HG02678 (cell line): ENCODE data around the gene SWT1.
"Not testable (repeated sequence)": the region's sequence is repeated elsewhere in the genome, so short reads cannot be mapped to it uniquely, and the experiment has no call there.

Experiments
- ATAC-seq: cut with Tn5 transposase; IDR thresholded peaks from one replicate; pipeline ENCODE4 v1.9.1; 2021; ENCODE audit warnings: mild to moderate bottlenecking, moderate library complexity; ENCODE audit not compliant: unreplicated experiment

SWT1 gene

DNA sequence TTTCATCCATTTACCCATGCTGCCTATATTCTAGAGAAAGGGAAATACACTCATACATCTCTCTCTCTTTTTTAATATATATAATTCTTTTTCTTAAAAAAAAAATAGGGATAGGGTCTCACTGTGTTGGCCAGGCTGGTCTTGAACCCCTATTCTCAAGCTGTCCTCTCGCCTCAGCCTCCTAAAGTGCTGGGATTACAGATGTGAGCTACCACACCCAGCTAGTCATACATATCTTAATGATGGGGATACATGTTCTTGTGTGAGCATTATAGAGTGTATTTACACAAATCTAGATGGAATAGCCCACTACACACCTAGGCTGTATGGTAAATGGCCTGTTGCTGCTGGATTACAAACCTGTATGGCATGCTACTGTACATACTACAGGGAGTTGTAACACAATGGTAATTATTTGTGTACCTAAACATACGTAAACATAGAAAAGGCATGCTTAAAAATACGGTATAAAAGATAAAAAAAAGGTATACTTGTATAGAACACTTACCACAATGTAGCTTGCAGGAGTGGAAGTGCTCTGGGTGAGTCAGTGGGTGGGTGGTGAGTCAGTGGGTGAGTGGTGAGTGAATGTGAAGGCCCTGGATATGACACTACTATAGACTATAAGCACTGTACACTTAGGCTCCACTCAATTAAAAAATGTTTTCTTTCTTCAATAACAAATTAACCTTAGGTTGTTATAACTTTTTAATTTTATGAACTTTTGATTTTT is 87.2 kb downstream of the SWT1 start:
- ATAC-seq = no peak

DNA sequence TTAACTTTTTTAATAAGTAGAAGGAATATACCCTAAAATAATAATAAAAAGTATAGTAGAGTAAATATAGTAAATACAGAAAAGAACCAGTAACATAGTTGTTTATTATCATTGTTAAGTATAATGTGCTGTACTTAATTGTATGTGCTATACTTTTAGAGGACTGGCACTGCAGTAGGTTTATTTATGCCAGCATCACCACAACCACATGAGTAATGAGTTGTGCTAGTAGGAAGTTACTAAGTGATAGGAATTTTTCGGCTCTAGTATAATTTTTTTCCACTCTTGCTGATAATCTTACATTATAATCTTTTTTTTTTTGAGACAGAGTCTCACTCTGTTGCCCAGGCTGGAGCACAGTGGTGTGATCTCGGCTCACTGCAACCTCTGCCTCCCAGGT is 88.5 kb downstream of the SWT1 start:
- no peak for ATAC-seq

GRCh38 chr1:185249563-185249962 is 92.6 kb downstream of the SWT1 start:
- no peak for ATAC-seq

DNA sequence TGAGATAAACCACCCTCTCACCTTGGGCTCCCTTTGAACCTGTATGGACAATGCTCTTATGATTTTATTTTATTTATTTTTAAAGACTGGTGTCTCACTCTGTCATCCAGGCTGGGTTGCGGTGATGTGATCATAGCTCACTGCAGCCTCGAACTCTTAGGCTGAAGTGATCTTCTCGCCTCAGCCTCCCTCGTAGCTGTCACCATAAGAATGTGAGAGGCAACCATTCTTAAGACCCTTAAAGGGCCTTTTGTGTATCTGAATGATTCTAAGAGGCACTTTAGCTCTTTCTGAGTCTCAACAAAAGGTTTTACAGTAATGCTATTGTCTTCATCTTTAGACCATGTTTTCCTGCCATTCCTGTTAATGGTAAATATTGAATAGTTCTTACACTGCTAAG is 93.1 kb downstream of the SWT1 start:
- no peak for ATAC-seq

- ATAC-seq = not testable (repeated sequence)
Observed at GRCh38 chr1:185251928-185252327, 95.0 kb downstream of the SWT1 start.

- not testable (repeated sequence) for ATAC-seq
Observed at GRCh38 chr1:185252404-185252803, 95.4 kb downstream of the SWT1 start.

GRCh38 chr1:185255595-185255994 is 98.6 kb downstream of the SWT1 start:
- ATAC-seq = not testable (repeated sequence)

GRCh38 chr1:185257116-185257949 is 100.4 kb downstream of the SWT1 start:
- not testable (repeated sequence) for ATAC-seq

DNA sequence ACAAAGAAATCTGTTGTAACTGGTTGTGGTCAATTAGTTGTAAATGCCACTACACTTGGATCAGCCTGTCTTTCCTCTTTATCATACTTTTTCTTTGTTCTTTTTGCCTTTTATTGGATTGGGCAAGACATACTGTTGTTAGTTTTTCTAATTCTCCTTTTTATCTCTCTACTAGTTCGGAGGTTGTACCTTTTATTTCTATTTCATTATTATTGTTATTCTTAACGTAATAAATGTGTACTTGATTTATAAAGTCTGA is 100.9 kb downstream of the SWT1 start:
- ATAC-seq = no peak

GRCh38 chr1:185258676-185259075 is 101.7 kb downstream of the SWT1 start:
- ATAC-seq = no peak

- no peak for ATAC-seq
Observed at GRCh38 chr1:185260611-185261010, 103.6 kb downstream of the SWT1 start.

DNA sequence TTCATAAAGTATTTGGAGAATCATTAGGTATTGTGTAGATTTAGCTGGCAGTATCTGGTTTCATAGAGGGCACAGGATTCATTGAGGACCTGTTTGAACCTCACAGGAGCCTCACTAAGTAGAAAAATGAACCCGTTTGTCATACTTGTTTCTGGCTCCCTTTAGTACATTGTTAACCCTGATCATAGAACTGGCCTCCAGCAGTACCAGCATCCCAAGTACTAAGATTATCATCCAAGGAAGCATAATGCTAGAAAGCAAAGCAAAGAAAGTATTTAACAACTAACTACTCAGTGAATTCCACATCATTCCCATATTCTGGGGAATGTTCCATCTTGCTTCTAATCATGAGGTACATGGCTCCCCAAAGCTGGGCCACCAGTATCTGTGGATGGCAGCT is 105.2 kb downstream of the SWT1 start:
- no peak for ATAC-seq

DNA sequence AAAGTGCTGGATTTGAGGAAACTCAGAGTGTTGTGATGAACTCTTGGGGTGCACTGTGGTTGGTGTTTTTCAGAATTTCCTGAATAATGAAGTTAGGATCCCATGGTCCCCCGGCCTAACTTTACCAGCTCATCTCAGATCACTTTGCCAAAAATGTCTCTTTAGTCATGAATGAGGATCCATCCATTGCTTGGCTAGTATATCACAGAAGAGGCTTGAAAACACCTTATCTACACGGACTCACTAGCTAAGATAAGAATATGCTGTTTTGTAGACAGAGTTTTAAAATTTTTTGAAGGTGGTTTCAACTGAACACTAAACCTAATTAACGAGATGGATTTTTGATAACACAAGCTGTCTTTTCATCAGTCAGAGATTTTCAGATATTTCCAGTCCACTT is 106.3 kb downstream of the SWT1 start:
- no peak for ATAC-seq

- ATAC-seq = no peak
Observed at GRCh38 chr1:185263780-185264179, 106.8 kb downstream of the SWT1 start.

DNA sequence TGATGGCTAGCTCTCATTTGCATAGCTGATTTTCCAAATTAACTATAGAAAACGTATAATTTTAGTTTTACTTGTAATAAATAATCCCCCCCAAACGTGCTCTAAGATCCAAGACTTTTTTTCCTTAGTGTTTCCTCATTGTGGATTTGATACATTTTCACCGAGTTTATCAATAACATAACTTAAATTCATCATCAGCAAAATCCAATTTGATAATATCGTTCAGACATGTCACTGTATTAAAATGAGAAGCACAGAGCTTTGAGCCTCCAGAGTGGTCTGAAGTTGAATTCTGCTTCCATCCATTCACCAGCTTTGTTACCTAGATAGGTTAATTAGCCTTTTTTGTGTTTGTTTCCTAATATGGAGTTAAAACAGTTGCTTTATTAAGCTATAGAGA is 108.3 kb downstream of the SWT1 start:
- ATAC-seq = no peak

DNA sequence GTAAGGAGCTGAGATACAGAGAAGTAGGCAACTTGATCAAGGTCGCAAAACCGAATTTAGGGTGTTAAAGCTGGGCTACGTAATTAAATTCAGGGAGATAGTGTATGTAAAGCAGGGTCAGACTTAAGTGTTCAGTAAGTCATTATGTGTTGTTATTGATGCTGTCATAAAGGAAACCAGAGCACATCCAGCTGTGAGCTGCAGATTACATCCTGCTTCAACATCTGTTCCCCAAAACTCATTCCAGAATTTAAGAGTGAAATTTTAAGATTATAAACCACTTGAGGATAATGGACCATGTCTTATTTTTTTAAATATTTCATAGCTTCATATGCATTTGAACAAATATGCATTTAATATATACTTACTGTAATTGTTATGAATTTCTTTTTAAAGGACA is 110.3 kb downstream of the SWT1 start:
- no peak for ATAC-seq

- no peak for ATAC-seq
Observed at GRCh38 chr1:185267701-185268100, 110.7 kb downstream of the SWT1 start.

GRCh38 chr1:185268352-185268751 is 111.4 kb downstream of the SWT1 start:
- no peak for ATAC-seq

- ATAC-seq = no peak
Observed at GRCh38 chr1:185271921-185272320, 115.0 kb downstream of the SWT1 start.

- ATAC-seq = no peak
Observed at GRCh38 chr1:185279571-185279970, 122.6 kb downstream of the SWT1 start.

DNA sequence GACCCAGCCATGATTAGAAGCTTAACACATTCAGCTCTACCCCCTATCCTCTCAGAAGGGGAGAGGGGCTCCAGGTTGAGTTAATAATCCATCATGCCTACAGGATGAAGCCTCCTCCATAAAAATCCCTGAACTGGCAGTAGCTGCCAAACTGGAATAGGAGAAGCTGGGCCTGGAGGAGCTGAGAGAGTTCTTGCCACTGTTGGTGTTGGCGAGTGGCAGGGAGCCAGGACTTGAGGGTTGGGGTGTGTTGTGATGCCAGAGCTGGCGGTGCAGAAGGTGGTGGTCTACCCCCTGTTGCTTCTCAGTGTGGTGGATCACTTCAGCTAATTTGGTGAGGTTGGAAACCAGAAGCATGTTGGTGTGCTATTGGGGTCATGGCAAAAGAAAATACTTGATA is 123.6 kb downstream of the SWT1 start:
- ATAC-seq = no peak

DNA sequence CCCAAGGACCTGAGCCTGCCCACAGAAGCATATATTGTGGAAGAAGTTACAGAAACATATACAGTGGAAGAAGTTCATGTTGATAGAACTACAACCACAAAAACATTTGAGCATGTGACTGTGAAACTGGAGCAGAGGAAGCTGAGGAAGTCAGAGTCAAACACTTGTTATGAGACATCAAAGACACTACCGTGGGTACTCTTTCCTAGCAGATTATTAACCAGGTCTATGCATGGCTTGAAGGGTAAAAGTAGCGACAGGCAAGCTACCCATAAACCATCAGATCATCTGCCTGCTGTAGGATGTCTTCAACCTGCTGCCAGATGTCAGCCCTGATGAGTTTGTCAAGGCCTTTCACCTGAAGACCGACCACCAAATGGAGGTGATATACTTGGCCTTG is 124.3 kb downstream of the SWT1 start:
- ATAC-seq = peak; percentile 99

- ATAC-seq = no peak
Observed at GRCh38 chr1:185284116-185284515, 127.1 kb downstream of the SWT1 start.
